ENCODE data around the gene SVOP.

DNA sequence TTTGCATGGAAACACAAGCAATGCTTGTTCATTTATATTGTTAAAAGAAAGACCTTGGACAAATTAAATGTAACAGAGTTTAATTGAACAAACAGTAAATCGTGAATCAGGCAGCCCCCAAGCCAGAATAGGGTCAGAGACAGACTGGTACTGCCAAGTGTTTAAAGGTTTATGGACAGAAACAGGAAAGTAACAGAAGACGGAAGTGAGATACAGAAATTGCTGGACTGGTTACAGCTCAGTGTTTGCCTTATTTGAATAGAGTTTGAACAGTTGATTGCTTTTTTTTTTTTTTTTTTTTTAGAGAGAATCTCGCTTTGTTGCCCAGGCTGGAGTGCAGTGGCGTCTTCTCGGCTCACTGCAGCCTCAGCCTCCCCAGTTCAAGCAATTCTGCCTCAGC, 90.7 kb downstream of the SVOP start:
- TF ChIP-seq EP300 (IDR thresholded peaks at IDR 0.05) = no peak
- TF ChIP-seq, protein P1, sequence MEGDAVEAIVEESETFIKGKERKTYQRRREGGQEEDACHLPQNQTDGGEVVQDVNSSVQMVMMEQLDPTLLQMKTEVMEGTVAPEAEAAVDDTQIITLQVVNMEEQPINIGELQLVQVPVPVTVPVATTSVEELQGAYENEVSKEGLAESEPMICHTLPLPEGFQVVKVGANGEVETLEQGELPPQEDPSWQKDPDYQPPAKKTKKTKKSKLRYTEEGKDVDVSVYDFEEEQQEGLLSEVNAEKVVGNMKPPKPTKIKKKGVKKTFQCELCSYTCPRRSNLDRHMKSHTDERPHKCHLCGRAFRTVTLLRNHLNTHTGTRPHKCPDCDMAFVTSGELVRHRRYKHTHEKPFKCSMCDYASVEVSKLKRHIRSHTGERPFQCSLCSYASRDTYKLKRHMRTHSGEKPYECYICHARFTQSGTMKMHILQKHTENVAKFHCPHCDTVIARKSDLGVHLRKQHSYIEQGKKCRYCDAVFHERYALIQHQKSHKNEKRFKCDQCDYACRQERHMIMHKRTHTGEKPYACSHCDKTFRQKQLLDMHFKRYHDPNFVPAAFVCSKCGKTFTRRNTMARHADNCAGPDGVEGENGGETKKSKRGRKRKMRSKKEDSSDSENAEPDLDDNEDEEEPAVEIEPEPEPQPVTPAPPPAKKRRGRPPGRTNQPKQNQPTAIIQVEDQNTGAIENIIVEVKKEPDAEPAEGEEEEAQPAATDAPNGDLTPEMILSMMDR (IDR thresholded peaks at IDR 0.05) = no peak
